ENCODE data around the gene GAB2.

Gene GAB2

DNA sequence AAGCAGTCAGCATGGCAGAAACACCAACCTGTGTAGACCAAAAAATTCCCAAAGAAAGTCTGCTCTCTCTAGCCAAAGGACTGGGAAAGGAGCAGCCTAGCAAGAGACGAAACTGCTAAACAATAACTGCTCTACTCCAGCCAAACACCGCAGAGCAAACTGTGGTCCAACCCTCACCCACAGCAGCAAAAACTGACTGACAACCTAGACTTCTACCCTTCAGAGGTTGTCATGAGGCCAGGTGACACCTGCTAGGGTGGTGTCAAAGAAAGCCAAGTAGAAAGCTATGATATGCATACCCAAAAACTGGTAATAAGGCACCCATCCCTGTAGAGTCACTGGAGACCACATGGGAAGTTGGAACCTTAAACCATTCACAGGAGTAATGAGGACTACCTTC lies 11.8 kb downstream of the GAB2 start:
- TF ChIP-seq FOXP2 (optimal IDR thresholded peaks at IDR 0.05; ENCODE audit: borderline replicate concordance, extremely low read depth, extremely low read length, insufficient read depth) (no peak), SIN3A (IDR thresholded peaks at IDR 0.05; ENCODE audit: borderline replicate concordance, insufficient read depth, low read length) (no peak), POLR2AphosphoS5 (IDR thresholded peaks at IDR 0.05; ENCODE audit: low read depth, low read length) (no peak), TAF1 (IDR thresholded peaks at IDR 0.05; ENCODE audit: borderline replicate concordance, insufficient read depth, low read length) (no peak)
- TF ChIP-seq, protein P1, sequence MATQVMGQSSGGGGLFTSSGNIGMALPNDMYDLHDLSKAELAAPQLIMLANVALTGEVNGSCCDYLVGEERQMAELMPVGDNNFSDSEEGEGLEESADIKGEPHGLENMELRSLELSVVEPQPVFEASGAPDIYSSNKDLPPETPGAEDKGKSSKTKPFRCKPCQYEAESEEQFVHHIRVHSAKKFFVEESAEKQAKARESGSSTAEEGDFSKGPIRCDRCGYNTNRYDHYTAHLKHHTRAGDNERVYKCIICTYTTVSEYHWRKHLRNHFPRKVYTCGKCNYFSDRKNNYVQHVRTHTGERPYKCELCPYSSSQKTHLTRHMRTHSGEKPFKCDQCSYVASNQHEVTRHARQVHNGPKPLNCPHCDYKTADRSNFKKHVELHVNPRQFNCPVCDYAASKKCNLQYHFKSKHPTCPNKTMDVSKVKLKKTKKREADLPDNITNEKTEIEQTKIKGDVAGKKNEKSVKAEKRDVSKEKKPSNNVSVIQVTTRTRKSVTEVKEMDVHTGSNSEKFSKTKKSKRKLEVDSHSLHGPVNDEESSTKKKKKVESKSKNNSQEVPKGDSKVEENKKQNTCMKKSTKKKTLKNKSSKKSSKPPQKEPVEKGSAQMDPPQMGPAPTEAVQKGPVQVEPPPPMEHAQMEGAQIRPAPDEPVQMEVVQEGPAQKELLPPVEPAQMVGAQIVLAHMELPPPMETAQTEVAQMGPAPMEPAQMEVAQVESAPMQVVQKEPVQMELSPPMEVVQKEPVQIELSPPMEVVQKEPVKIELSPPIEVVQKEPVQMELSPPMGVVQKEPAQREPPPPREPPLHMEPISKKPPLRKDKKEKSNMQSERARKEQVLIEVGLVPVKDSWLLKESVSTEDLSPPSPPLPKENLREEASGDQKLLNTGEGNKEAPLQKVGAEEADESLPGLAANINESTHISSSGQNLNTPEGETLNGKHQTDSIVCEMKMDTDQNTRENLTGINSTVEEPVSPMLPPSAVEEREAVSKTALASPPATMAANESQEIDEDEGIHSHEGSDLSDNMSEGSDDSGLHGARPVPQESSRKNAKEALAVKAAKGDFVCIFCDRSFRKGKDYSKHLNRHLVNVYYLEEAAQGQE (IDR thresholded peaks at IDR 0.05; ENCODE audit: insufficient read depth in 1 of 2, low read depth in 2 of 2, low read length in 2 of 2): no peak

DNA sequence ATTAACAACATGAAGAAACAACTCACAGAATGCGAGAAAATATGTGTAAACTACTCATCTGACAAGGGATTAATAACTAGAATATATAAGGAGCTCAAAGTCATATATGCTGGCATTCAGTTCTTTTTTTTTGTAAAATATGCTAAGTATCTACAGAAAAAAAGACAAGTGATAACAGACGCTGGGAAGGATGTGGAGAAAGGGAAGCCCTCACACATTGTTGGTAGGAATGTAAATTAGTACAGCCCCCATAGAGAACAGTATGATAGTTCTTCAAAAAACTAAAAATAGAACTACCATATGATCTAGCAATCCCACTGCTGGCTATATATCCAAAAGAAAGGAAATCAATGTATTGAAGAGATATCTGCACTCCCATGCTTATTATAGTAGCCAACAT lies 13.8 kb downstream of the GAB2 start:
- no peak for TF ChIP-seq TAF1 (IDR thresholded peaks at IDR 0.05; ENCODE audit: borderline replicate concordance, insufficient read depth, low read length)
- no peak for TF ChIP-seq SIN3A (IDR thresholded peaks at IDR 0.05; ENCODE audit: borderline replicate concordance, insufficient read depth, low read length)
- TF ChIP-seq, protein P1 (IDR thresholded peaks at IDR 0.05; ENCODE audit: insufficient read depth in 1 of 2, low read depth in 2 of 2, low read length in 2 of 2): no peak
- TF ChIP-seq POLR2AphosphoS5 (IDR thresholded peaks at IDR 0.05; ENCODE audit: low read depth, low read length): no peak
- TF ChIP-seq FOXP2 (optimal IDR thresholded peaks at IDR 0.05; ENCODE audit: borderline replicate concordance, extremely low read depth, extremely low read length, insufficient read depth): no peak

DNA sequence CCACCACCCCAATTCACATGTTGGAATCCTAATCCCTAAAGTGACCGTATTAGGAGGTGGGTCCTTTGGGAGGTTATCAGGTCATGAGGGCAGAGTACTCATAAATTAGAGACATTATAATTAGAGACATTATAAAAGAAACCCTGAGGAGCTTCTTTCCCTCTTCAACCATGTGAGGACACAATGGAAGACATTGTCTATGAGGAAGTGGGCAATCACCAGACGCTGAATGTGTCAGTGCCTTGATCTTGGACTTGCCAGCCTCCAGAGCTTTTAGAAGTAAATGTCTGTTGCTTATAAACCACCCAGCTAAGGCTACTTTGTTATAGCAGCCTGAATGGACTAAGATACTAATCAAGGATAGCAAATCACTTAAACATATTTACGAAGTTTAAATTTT lies 14.8 kb downstream of the GAB2 start:
- TF ChIP-seq FOXP2 (optimal IDR thresholded peaks at IDR 0.05; ENCODE audit: borderline replicate concordance, extremely low read depth, extremely low read length, insufficient read depth): no peak
- TF ChIP-seq TAF1 (IDR thresholded peaks at IDR 0.05; ENCODE audit: borderline replicate concordance, insufficient read depth, low read length): no peak
- TF ChIP-seq, protein P1 (IDR thresholded peaks at IDR 0.05; ENCODE audit: insufficient read depth in 1 of 2, low read depth in 2 of 2, low read length in 2 of 2): no peak

DNA sequence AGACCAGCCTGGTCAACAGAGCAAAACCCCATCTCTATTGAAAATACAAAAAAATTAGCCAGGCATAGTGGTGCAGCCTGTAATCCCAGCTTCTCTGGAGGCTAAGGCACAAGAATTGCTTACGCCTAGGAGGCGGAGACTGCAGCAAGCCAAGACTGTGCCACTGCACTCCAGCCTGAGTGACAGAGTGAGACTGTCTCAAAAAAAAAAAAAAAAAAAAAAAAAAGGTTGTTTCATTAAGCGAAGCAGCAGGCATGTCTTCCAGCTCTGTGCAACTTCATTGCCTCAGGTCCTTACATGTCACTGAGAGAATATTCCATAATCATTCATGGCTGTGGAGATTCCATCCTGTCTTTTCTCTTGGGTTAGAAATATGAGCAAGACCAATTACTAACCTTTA lies 16.9 kb downstream of the GAB2 start:
- TF ChIP-seq, protein P1 (IDR thresholded peaks at IDR 0.05; ENCODE audit: insufficient read depth in 1 of 2, low read depth in 2 of 2, low read length in 2 of 2): no peak
- TF ChIP-seq POLR2AphosphoS5 (IDR thresholded peaks at IDR 0.05; ENCODE audit: low read depth, low read length) (no peak), FOXP2 (optimal IDR thresholded peaks at IDR 0.05; ENCODE audit: borderline replicate concordance, extremely low read depth, extremely low read length, insufficient read depth) (no peak), SIN3A (IDR thresholded peaks at IDR 0.05; ENCODE audit: borderline replicate concordance, insufficient read depth, low read length) (no peak), TAF1 (IDR thresholded peaks at IDR 0.05; ENCODE audit: borderline replicate concordance, insufficient read depth, low read length) (no peak)

DNA sequence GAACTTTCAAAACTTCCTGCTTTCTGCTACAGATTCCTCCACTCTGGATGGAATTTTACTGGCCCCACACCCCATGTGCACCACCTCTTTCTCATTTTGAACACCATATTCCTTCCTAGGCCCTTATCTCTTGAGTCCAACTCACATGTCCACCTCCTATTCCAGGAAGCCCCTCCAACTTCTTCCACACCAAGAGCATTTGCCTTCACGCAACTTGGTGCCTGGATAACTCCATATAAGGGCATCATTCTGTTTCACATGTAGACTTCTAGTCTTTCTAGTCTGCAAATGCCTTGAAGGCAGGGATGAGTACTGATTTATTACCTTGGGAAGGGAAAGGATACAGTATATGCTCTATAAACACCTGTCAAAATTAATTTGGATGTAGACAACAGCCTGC lies 17.5 kb downstream of the GAB2 start:
- no peak for TF ChIP-seq FOXP2 (optimal IDR thresholded peaks at IDR 0.05; ENCODE audit: borderline replicate concordance, extremely low read depth, extremely low read length, insufficient read depth)
